HCT116 (cell line): ENCODE results near the gene RADIL.

ENCODE experiments used
- ATF3 ChIP-seq: IDR thresholded peaks from 2 replicates; pipeline ENCODE4 v1.6.1; 2012
- EZH2 ChIP-seq: fragments of 200-600 bp; sonication (generic); IDR thresholded peaks from 2 replicates; pipeline ENCODE4 v1.6.1; 2017; ENCODE audit warnings: antibody characterized with exemption, mixed run types
- EZH2phosphoT487 ChIP-seq: fragments of 200-600 bp; IDR thresholded peaks from 2 replicates; pipeline ENCODE4 v1.6.1; 2018; ENCODE audit warnings: antibody characterized with exemption, borderline replicate concordance
- FOSL1 ChIP-seq: IDR thresholded peaks from 2 replicates; pipeline ENCODE4 v1.6.1; 2012; ENCODE audit warnings: low read depth
- POLR2A ChIP-seq: IDR thresholded peaks from 2 replicates; pipeline ENCODE4 v1.7.0; 2011; ENCODE audit warnings: borderline replicate concordance; ENCODE audit not compliant: insufficient read depth, insufficient read length; ENCODE audit errors: extremely low read depth
- POLR2AphosphoS5 ChIP-seq: IDR thresholded peaks from 2 replicates; pipeline ENCODE4 v1.6.1; 2011; ENCODE audit warnings: mild to moderate bottlenecking, low read depth, low read length, moderate library complexity
- SRF ChIP-seq: IDR thresholded peaks from 2 replicates; pipeline ENCODE4 v1.6.1; 2012; ENCODE audit warnings: low read depth
- TF ChIP-seq, protein P1 (sequence below): IDR thresholded peaks from 2 replicates; pipeline ENCODE4 v1.6.1; 2012; ENCODE audit warnings: low read depth
- TF ChIP-seq, protein P2 (sequence below), 3 experiments: fragments of 200-600 bp in 1 of 3; sonication (generic) in 1 of 3; IDR thresholded peaks in 2 of 3; conservative IDR thresholded peaks in 1 of 3; 2 replicates each; pipeline ENCODE4 v1.5.1; 2012 to 2017; ENCODE audit warnings: low read depth in 2 of 3, low read length in 2 of 3, antibody characterized with exemption in 1 of 3, borderline replicate concordance in 1 of 3, control low read depth in 1 of 3, mild to moderate bottlenecking in 1 of 3, mixed read lengths in 1 of 3, mixed run types in 1 of 3, moderate library complexity in 1 of 3; ENCODE audit not compliant: insufficient read depth in 1 of 3

DNA sequence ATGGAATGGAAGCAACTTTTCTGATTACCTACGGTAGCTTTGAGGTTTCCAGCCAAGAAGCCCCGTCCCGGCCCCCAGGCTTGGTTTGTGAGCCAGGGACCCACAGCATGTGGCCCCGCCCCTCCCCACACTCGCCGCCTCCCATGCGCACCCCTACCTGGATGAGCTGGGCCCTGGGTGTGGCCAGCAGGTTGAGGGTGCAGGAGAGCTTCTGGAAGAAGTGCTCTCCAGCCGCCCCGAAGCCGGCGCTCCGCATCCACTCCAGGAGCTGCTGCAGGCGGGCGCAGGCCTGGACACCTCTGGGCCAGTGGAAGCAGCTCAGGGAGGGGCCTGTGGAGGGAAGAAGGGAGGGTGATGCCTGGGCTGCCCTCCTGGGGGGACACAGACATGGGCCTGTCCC is 68.4 kb downstream of the RADIL start:
- TF ChIP-seq, protein P1, sequence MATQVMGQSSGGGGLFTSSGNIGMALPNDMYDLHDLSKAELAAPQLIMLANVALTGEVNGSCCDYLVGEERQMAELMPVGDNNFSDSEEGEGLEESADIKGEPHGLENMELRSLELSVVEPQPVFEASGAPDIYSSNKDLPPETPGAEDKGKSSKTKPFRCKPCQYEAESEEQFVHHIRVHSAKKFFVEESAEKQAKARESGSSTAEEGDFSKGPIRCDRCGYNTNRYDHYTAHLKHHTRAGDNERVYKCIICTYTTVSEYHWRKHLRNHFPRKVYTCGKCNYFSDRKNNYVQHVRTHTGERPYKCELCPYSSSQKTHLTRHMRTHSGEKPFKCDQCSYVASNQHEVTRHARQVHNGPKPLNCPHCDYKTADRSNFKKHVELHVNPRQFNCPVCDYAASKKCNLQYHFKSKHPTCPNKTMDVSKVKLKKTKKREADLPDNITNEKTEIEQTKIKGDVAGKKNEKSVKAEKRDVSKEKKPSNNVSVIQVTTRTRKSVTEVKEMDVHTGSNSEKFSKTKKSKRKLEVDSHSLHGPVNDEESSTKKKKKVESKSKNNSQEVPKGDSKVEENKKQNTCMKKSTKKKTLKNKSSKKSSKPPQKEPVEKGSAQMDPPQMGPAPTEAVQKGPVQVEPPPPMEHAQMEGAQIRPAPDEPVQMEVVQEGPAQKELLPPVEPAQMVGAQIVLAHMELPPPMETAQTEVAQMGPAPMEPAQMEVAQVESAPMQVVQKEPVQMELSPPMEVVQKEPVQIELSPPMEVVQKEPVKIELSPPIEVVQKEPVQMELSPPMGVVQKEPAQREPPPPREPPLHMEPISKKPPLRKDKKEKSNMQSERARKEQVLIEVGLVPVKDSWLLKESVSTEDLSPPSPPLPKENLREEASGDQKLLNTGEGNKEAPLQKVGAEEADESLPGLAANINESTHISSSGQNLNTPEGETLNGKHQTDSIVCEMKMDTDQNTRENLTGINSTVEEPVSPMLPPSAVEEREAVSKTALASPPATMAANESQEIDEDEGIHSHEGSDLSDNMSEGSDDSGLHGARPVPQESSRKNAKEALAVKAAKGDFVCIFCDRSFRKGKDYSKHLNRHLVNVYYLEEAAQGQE, result no peak
- TF ChIP-seq, protein P2, sequence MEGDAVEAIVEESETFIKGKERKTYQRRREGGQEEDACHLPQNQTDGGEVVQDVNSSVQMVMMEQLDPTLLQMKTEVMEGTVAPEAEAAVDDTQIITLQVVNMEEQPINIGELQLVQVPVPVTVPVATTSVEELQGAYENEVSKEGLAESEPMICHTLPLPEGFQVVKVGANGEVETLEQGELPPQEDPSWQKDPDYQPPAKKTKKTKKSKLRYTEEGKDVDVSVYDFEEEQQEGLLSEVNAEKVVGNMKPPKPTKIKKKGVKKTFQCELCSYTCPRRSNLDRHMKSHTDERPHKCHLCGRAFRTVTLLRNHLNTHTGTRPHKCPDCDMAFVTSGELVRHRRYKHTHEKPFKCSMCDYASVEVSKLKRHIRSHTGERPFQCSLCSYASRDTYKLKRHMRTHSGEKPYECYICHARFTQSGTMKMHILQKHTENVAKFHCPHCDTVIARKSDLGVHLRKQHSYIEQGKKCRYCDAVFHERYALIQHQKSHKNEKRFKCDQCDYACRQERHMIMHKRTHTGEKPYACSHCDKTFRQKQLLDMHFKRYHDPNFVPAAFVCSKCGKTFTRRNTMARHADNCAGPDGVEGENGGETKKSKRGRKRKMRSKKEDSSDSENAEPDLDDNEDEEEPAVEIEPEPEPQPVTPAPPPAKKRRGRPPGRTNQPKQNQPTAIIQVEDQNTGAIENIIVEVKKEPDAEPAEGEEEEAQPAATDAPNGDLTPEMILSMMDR (IDR thresholded peaks at IDR 0.05 in 2 of 3, conservative IDR thresholded peaks at IDR 0.05 in 1 of 3; ENCODE audit: borderline replicate concordance in 1 of 3, insufficient read depth in 1 of 3, low read depth in 2 of 3, low read length in 2 of 3), result no peak
- TF ChIP-seq POLR2AphosphoS5 (no peak), EZH2 (no peak), FOSL1 (no peak), POLR2A (no peak), ATF3 (no peak), EZH2phosphoT487 (no peak), SRF (no peak)
